HG03558 (cell line): ENCODE measurements around the gene ZFR2.
"Not testable (repeated sequence)": the region's sequence is repeated elsewhere in the genome, so short reads cannot be mapped to it uniquely, and the experiment has no call there.

Source experiments
- ATAC-seq: cut with Tn5 transposase; IDR thresholded peaks from one replicate; pipeline ENCODE4 v1.9.1; 2021; ENCODE audit warnings: moderate number of reproducible peaks; ENCODE audit not compliant: unreplicated experiment; ENCODE audit errors: extremely low read depth

ZFR2 gene

GRCh38 chr19:3760871-3761361, 107.9 kb downstream of the ZFR2 start:
- ATAC-seq, result no peak

GRCh38 chr19:3759482-3760254, 109.2 kb downstream of the ZFR2 start:
- no peak for ATAC-seq

- not testable (repeated sequence) for ATAC-seq
These were observed 110.5 kb downstream of the ZFR2 start for GRCh38 chr19:3758297-3758696.

DNA sequence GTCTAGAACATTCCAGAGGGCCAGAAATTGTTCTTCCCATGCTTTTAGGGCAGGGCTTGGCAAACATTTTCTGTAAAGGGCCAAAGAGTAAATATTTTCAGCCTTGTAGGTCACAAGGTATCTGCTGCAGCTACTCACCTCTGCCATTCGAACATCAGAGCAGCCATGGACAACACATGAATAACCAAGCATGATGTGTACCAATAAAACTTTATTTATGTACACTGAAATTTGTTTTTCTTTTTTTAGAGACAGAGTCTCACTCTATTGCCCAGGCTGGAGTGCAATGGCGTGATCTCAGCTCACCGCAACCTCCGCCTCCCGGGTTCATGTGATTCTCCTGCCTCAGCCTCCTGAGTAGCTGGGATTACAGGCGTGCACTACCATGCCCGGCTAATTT, 111.1 kb downstream of the ZFR2 start:
- ATAC-seq, result not testable (repeated sequence)
